Testis (tissue), 3 donors: Measurements from ENCODE around the gene STX1B. TPM values are rescaled to one million over a fixed set of nuclear protein-coding genes. Genes with fewer than 3 reads are reported as not detected.

Source experiments
- DNase-seq: peaks from one replicate; pipeline ENCODE4 v3.0.0-alpha.2; 2019
- H3K27ac ChIP-seq, 2 donors: fragments of 200-600 bp; sonication (generic); one replicate each; pipeline ENCODE4 v1.5.1; 2019
- H3K27me3 ChIP-seq: fragments of 200-600 bp; sonication (generic); one replicate; pipeline ENCODE4 v1.5.1; 2019
- H3K36me3 ChIP-seq: fragments of 200-600 bp; sonication (generic); one replicate; pipeline ENCODE4 v1.5.1; 2017; ENCODE audit warnings: low read depth; ENCODE audit errors: missing control alignments
- H3K4me1 ChIP-seq: fragments of 200-600 bp; sonication (generic); one replicate; pipeline ENCODE4 v1.5.1; 2019
- H3K4me3 ChIP-seq, 2 donors: fragments of 200-600 bp; sonication (generic); one replicate each; pipeline ENCODE4 v1.5.1; 2017 to 2019
- H3K9me3 ChIP-seq: fragments of 200-600 bp; sonication (generic); one replicate; pipeline ENCODE4 v1.5.1; 2017
- CTCF ChIP-seq, 3 experiments: fragments of 450-650 bp in 2 of 3; fragments of 200-600 bp in 1 of 3; sonication (generic) in 1 of 3; IDR thresholded peaks; one replicate each; pipeline ENCODE4 v1.5.1; 2016 to 2019; ENCODE audit warnings: antibody characterized with exemption in 3 of 3, mild to moderate bottlenecking in 2 of 3, moderate library complexity in 1 of 3
- POLR2A ChIP-seq: fragments of 450-650 bp; IDR thresholded peaks from one replicate; pipeline ENCODE4 v1.6.1; 2017; ENCODE audit warnings: antibody characterized with exemption, mild to moderate bottlenecking, moderate library complexity
- WGBS, 2 donors: methylation state at CpG; one replicate each; pipeline ENCODE4 v1.1.5; 2018; 5-methylcytosine and 5-hydroxymethylcytosine counted together
- intact Hi-C: fragments of 100-400 bp; cut with DNase I; formaldehyde crosslinking; loops from one replicate; pipeline ENCODE4 v1.15.1; 2023; ENCODE audit warnings: low total_unique reads
- polyA plus RNA-seq: library from polyadenylated mRNA; stranded (reverse); fragments of 350-450 nt; fragmentation: Illumina TruSeq; extraction: RNeasy Lipid Tissue Mini Kit (QIAGEN cat#74804); gene quantifications from one replicate; pipeline ENCODE4 v1.2.3, GENCODE V29; 2014; ENCODE audit warnings: low read depth, low replicate concordance; ENCODE audit not compliant: insufficient read depth
- total RNA-seq, 2 donors: library from RNA; depleted of rRNA; stranded (reverse); fragments of >200 nt; gene quantifications; one replicate each; pipeline ENCODE4 v1.2.3, GENCODE V29; 2016

Gene STX1B
- total and polyA plus RNA-seq, 3 donors from 2014 or later = 5.8 to 8.7 (median 6.3) TPM

- H3K4me1 ChIP-seq = no peaks in the 10 kb centered on the region
- intact Hi-C loops = no loop called here
- no peak overlapping the region for H3K27ac ChIP-seq
- H3K36me3 ChIP-seq = no peaks in the 10 kb centered on the region
- no peaks in the 10 kb centered on the region for H3K27me3 ChIP-seq
- no peaks in the 10 kb centered on the region for H3K9me3 ChIP-seq
- no peak for DNase-seq
- 81 to 87% methylated on average over 4 of the region's 4 CpGs for WGBS, 2 donors
- TF ChIP-seq POLR2A (no peak), CTCF (IDR thresholded peaks at IDR 0.05) (no peak)
- H3K4me3 ChIP-seq = no peak overlapping the region
Observed at GRCh38 chr16:30967795-30968194, 42.6 kb downstream of the STX1B start.

GRCh38 chr16:30966033-30966619, 44.3 kb downstream of the STX1B start:
- 90 to 94% methylated on average over 8 to 19 of the region's 19 CpGs for WGBS, 2 donors
- no peaks in the 10 kb centered on the region for H3K36me3 ChIP-seq

GRCh38 chr16:30965436-30965835, 45.0 kb downstream of the STX1B start:
- Histone ChIP-seq H3K9me3 (no peaks in the 10 kb centered on the region), H3K36me3 (no peaks in the 10 kb centered on the region), H3K27ac (no peak overlapping the region), H3K4me3 (no peak overlapping the region), H3K27me3 (no peaks in the 10 kb centered on the region), H3K4me1 (no peaks in the 10 kb centered on the region)
- TF ChIP-seq POLR2A (no peak), CTCF (IDR thresholded peaks at IDR 0.05) (no peak)
- intact Hi-C loops = no loop called here
- 78 to 83% methylated on average over 15 of the region's 15 CpGs for WGBS, 2 donors
- no peak for DNase-seq

More at GRCh38 chr16:30966033-30966619, 44.3 kb downstream of the STX1B start:
- intact Hi-C loops = no loop called here
- TF ChIP-seq CTCF (IDR thresholded peaks at IDR 0.05) = no peak
- TF ChIP-seq POLR2A = no peak
- no peaks in the 10 kb centered on the region for H3K4me1 ChIP-seq
- no peaks in the 10 kb centered on the region for H3K27me3 ChIP-seq
- H3K9me3 ChIP-seq = no peaks in the 10 kb centered on the region
- H3K4me3 ChIP-seq = no peak overlapping the region
- no peak for DNase-seq
- no peak overlapping the region for H3K27ac ChIP-seq

GRCh38 chr16:30964574-30965226, 45.7 kb downstream of the STX1B start:
- Histone ChIP-seq H3K4me3 (no peak overlapping the region), H3K27ac (no peak overlapping the region), H3K4me1 (no peaks in the 10 kb centered on the region), H3K9me3 (no peaks in the 10 kb centered on the region), H3K27me3 (no peaks in the 10 kb centered on the region), H3K36me3 (no peaks in the 10 kb centered on the region)
- intact Hi-C loops = no loop called here
- 89 to 91% methylated on average over 30 to 33 of the region's 33 CpGs for WGBS, 2 donors
- no peak for DNase-seq
- TF ChIP-seq CTCF (IDR thresholded peaks at IDR 0.05) (no peak), POLR2A (no peak)
